ENCODE data around the gene VAMP2. TPM values are rescaled to one million over a fixed set of nuclear protein-coding genes. Genes with fewer than 3 reads are reported as not detected.

VAMP2 gene
- polyA plus RNA-seq, 5 donors = 82.8 to 114 (median 104) TPM

GRCh38 chr17:8145811-8146210 lies 16.9 kb downstream of the VAMP2 start:
- DNase-seq = no peak

DNA sequence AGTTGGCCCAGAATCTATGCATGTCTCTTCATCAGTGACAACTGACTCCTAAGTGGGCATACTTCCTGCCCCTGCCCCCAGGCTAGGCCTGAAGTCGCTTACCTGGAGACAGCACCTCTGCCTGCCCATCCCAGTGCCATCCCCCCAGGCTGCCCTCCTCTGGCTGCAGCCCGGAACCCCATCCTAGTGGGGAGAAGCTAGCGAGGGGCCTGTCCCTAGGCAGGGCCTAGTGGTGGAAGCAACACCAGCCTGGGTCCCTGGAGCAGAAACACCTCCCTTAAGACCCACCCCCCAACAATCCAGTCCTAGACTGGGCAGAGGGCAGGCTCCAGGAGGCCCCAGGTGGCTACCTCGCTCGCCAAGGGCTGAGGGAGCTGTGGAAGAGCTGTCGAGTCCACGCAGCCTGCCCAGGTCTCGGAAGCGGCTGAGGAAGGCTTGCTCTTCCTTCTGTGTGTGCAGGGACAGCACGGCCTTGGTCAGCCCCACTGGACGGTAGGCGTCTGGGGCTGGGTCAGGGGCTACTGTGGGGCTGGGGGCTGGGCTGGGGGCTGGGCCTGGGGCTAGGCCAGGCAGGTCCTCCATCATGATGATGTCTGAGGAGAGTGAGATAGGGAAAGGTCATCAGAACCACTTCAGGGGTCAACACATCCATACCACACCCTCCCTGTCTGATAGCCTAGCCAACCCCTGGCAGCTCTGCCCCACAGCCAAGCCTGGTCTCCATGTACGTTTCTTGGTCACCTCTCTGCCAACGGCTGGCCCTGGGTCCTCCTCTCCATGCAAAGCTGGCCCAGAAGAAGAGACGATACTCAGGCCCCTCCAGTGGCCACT lies 18.1 kb downstream of the VAMP2 start:
- no peak for DNase-seq

DNA sequence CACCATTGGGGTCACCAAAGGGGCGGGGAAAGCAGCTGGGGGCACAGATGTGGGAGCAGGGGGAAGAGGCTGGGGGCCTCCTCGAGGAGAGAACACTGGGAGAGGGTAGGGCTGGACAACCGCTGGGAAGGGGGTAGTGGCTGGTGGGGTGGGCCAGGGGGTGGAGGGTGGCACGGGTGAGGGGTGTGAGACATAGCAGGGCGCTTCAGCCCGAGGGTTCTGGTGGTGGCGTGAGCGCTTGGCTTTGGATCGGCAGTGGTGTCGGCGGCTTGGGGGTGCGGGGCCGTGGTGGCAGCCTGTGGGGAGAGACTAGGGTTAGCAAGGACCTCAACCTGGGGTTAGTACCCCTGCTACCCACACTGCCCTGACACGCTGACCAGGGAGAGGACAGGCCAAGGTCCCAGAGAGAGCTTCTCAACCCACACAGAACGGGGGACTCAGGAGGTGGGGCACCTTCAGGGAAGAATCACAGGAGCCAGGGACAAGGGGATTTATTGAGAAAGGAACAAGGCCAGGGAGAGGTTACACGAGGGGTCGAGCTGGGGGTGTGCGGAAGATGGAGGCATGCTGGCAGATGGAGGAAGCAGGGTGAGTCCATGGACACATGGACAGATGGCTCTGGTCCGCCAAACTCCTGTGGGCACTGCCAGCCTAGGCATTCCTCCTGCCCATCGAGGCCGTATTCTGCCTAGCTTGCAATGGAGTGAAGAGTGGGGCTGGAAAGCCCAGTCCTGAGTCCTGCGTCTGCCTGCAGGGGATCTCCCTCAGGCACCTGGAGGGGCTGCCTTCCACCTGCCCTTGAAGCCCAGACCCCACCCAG lies 19.0 kb downstream of the VAMP2 start:
- DNase-seq = no peak

GRCh38 chr17:8142887-8143580 lies 19.7 kb downstream of the VAMP2 start:
- no peak for DNase-seq

DNA sequence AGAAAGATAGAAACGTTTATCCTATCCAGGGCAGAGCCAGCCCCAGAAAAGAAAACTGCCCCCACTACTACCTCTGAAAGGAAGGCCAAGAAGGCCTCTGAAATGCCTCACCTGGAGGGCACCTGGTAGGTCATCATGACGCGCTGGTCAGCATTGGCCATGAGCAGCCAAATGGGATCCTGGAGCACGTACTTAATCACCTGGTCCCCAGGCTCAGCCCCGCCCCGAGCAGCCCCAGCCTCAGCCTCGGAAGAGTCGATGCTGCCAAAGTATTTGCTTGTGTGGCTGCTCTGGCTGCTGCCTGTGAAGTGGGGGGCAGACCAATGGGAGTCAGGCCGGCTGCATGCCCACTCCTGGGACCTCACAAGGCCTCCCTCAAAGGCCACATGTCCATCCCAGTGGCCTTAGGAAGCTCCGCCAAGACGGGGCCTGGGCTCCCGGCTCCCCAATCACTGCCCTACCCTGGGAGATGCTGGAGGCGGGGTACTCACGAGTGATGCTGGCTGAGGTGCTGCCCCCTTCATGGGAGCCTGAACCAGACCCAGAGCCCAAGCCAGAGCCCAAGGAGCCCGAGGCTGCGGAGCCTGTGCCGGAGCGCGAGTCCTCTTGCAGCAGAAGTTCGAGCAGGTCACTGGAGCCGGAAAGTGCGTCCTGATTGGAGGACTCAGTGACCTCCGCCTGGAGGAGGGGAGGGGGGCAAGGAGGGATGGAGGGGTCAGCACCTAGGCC lies 20.4 kb downstream of the VAMP2 start:
- no peak for DNase-seq

DNA sequence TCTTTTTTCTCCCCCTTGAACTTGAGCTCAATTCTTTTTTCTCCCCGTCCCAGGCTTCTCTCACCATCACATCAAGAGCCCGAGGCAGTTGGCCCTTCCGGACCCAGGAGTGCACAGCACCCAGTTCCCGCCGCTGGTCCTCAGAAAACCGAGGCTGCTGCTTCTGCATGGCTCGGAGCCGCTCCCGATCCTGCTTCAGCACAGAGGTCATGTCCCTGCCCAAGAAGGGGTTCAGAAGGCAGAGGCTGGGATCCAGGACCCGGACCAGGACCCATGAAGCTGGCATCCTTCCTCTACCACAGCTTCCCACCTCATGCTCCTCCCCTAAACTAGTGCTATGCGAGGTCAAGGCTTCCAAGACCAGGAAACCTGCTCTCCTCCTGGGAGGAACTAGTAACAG lies 21.0 kb downstream of the VAMP2 start:
- DNase-seq = no peak

DNA sequence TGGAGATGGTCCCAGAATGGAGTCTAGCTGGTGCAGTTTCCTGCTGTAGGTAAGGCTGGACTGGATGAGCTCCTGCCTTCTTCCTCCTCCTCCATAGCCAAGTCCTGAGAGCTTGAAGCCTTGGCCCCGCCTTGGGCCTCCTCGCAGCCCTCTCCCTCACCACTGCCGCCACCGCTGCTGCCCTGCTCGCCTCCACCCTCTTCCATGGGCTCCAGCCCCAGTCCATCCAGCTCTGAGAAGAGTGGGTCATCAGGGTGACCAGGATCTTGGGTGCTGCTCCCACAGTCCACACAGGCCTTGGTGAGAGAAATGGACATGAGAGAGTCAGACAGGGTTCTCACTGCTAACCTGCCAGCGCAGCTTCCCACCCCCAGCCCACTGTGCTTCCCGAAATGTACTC lies 21.7 kb downstream of the VAMP2 start:
- DNase-seq = no peak

- no peak for DNase-seq
Observed at GRCh38 chr17:8140065-8141029, 22.4 kb downstream of the VAMP2 start.

GRCh38 chr17:8138672-8139371 lies 23.9 kb downstream of the VAMP2 start:
- peak; percentile 98 to 99 for DNase-seq

DNA sequence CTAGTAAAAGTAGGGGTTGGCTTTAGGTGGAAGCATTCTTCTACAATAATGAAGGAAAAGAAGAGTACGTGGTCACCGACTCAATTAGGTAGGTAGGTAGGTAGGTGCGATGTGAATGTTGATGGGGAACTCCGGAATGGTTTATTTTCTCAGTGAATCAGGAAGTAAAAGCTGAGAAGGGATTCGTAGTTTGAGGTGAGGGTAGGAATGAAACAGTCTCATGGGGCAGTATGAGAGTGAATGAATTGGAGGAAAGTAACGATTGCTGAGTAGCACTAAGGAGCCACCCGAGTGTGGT lies 24.4 kb downstream of the VAMP2 start:
- DNase-seq = no peak

DNA sequence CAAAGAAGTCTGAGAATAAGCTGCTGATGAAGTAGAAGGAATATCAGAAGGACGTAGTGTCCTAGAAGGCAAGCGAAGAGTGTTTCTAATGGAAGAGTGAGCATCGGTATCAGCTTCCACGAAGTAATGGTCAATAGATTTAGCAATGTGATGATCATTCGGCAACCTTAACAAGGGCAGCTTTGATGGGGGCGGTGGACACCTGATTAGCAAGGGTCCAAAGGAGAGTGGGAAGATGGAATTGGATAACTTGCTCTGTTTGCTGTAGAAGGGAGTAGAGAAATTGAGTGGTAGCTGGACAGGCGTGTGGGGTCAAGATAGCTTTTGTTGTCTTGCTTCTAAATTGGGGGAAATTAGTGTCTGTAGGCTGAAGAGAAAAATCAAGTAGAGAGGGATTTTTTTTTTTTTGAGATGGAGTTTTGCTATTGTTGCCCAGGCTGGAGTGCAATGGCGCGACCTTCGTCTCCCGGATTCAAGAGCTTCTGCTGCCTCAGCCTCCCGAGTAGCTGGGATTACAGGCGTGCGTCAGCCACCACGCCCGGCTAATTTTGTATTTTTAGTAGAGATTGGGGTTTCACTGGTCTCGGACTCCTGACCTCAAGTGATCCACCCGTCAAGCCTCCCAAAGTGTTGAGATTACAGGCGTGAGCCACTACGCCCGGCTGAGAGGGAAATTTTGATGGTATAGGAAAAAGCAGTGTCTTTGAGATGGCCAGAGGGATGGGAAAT lies 24.9 kb downstream of the VAMP2 start:
- DNase-seq = no peak

DNA sequence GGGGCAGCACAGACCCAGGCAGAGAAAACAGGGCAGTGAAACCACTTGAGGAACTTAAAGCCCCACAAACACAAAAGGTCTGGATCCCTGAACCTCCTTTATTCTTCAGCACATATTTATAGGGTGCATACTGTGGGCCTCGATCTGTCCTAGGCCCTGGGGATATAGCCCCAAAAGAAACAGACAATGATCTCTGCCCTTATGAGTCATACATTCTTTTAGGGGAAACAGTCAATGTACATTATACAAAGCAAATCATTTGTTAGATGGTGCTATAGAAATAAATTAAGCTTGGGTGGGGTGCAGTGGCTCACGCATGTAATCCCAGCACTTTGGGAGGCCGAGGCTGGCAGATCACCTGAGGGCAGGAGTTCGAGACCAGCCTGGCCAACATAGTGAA lies 28.8 kb downstream of the VAMP2 start:
- DNase-seq = no peak

DNA sequence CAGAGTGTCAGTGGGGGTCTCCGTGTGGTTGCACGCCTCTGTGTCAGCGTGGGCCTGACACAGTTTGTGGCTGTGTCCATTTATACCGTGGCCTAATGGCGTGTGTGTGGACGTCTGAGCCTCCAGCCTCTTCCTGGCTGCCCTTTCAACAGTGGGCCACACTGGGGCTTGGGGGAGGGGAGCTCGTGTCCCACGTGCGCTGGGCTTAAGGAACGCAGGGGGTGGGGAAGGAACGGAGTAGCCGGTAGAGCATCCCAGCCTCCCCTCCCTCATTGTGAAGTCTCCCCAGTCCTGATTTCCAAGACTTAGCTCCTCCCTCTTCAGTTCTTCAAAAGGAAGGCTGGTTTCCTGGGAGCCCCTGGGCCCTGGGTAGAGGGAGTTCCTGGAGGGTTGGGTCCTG lies 29.3 kb downstream of the VAMP2 start:
- DNase-seq = no peak

DNA sequence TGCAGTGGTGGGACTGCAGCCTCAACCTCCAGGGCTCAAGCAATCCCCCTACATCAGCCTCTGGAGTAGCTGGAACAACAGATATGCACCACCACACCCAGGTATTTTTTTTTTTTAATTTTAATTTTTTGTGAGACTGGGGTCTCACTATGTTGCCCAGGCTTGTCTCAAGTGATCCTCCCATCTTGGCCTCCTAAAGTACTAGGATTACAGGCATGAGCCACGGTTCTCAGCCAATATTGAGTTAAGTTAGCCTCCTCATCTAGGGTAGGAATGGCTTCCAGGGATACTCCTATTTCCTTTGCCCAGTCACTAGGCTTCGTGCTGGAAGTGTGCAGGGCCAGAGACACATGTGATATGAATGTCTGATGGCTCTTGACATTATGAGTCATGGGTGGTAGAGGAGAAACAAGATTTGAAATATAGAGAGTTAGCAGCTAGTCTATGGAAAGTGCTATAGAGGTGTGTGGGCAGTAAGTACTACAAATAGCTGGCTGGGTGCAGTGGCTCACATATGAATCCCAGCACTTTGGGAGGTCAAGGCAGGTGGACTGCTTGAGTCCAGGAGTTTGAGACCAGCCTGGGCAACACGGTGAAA lies 30.8 kb downstream of the VAMP2 start:
- no peak for DNase-seq

- no peak for DNase-seq
Observed at GRCh38 chr17:8128125-8128784, 34.5 kb downstream of the VAMP2 start.

DNA sequence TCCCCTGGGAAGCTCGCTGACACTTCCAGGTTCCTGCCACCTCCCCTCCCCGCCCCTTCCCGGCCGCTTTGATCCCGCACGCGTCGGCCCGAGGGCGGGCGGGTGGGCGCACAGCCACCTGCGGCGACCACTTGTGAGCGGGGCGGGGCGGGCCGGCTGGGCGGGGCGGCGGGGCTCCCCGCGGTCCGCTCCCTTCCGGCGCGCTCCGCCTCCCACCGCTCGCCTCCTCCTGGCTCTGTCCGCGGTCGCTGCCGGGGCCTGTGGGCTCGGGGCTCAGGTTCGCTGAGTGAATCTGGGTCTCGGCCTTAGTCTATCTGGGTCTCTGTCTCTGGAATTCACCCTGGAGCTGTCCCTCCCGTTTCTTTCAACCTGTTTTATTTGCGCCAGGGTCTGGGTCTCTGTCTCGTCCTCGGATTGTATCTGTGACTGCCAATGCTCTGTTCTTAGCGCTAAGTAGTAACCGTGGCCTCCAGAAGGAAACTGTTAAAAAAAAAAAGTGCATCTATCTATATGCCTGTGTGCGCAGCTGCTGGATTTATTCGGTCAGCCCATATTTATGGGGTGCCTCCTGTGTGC lies 36.2 kb downstream of the VAMP2 start:
- peak in 1 of 2 donors; percentile 64 for DNase-seq

- no peak for DNase-seq
Observed at GRCh38 chr17:8125947-8126490, 36.7 kb downstream of the VAMP2 start.

Measured in right lung (tissue), 5 donors.